AG09319 (cell line): ENCODE data around the gene BRCA1.
"Not testable (repeated sequence)": the region's sequence is repeated elsewhere in the genome, so short reads cannot be mapped to it uniquely, and the experiment has no call there.

Experiments used
- DNase-seq: peaks from one replicate; pipeline ENCODE4 v3.0.0-alpha.2; 2010; ENCODE audit warnings: low read depth; ENCODE audit errors: extremely low read depth
- CTCF ChIP-seq: IDR thresholded peaks from 2 replicates; pipeline ENCODE4 v1.5.1; 2011; ENCODE audit warnings: low read depth, mild to moderate bottlenecking, inconsistent platforms, low read length, moderate library complexity

The BRCA1 gene

GRCh38 chr17:43135454-43135819, 10.3 kb upstream of the BRCA1 start:
- no peak for DNase-seq
- TF ChIP-seq CTCF: no peak

GRCh38 chr17:43134774-43135453, 9.8 kb upstream of the BRCA1 start:
- TF ChIP-seq CTCF: no peak
- DNase-seq: no peak

- DNase-seq: not testable (repeated sequence)
Observed at GRCh38 chr17:43133439-43133838, 8.3 kb upstream of the BRCA1 start.

GRCh38 chr17:43132117-43132516, 7.0 kb upstream of the BRCA1 start:
- DNase-seq: no peak
- no peak for TF ChIP-seq CTCF

GRCh38 chr17:43129671-43130010, 4.5 kb upstream of the BRCA1 start:
- TF ChIP-seq CTCF: no peak
- DNase-seq: no peak

- DNase-seq: not testable (repeated sequence)
Observed at GRCh38 chr17:43127333-43127876, 2.2 kb upstream of the BRCA1 start.

- DNase-seq: no peak
- TF ChIP-seq CTCF: no peak
Observed at GRCh38 chr17:43126911-43127290, 1.7 kb upstream of the BRCA1 start.

- DNase-seq: no peak
- no peak for TF ChIP-seq CTCF
Observed at GRCh38 chr17:43125967-43126910, 1.1 kb upstream of the BRCA1 start.
